GM12865 (cell line): Measurements from ENCODE around the gene WNT11.

Experiments used
- DNase-seq: peaks from one replicate; pipeline ENCODE4 v3.0.0; 2010; ENCODE audit warnings: low read depth
- H3K4me3 ChIP-seq: 2 replicates; pipeline ENCODE4 v1.5.1; 2011; ENCODE audit warnings: mild to moderate bottlenecking, low read depth, low read length, control low read depth
- TF ChIP-seq, protein P1 (sequence below): IDR thresholded peaks from 2 replicates; pipeline ENCODE4 v1.5.1; 2011; ENCODE audit warnings: low read length, control low read depth, low read depth, inconsistent platforms; ENCODE audit not compliant: insufficient read depth; ENCODE audit errors: missing control alignments

Gene WNT11

DNA sequence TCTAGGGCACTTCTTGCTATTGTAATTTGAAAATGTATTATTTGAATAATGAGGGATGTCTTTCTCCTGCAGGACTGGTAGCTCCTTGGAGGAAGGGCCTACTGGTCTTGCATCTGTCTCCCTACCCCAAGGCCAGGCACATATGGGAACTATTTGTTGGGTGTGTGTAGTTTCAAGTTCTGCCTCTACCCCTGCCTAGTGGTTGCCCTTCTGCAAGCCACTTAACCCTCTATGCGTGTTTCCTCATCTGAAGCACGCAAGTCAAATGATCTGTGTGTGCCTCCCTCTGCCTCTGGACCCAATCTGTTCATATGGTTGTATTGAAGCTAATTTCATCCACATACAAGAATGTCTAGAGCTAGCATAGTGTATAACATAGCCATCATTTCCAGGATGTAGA lies 67.0 kb downstream of the WNT11 start:
- no peak overlapping the region for H3K4me3 ChIP-seq
- TF ChIP-seq, protein P1, sequence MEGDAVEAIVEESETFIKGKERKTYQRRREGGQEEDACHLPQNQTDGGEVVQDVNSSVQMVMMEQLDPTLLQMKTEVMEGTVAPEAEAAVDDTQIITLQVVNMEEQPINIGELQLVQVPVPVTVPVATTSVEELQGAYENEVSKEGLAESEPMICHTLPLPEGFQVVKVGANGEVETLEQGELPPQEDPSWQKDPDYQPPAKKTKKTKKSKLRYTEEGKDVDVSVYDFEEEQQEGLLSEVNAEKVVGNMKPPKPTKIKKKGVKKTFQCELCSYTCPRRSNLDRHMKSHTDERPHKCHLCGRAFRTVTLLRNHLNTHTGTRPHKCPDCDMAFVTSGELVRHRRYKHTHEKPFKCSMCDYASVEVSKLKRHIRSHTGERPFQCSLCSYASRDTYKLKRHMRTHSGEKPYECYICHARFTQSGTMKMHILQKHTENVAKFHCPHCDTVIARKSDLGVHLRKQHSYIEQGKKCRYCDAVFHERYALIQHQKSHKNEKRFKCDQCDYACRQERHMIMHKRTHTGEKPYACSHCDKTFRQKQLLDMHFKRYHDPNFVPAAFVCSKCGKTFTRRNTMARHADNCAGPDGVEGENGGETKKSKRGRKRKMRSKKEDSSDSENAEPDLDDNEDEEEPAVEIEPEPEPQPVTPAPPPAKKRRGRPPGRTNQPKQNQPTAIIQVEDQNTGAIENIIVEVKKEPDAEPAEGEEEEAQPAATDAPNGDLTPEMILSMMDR = no peak
- DNase-seq = no peak
